Cardiac muscle cell (in vitro differentiated cells and primary cell): ENCODE results near the gene DTD1. TPM values are rescaled to one million over a fixed set of nuclear protein-coding genes. Genes with fewer than 3 reads are reported as not detected.

Source experiments
- DNase-seq, 2 donors: peaks; one replicate each; pipeline versions ENCODE4 v3.0.0 to v3.0.0-alpha.2; 2010 to 2017; ENCODE audit warnings: low read depth in 1 of 2, low spot score in 1 of 2
- H3K27ac ChIP-seq: fragments of 200-600 bp; sonication (generic); 2 replicates; pipeline ENCODE4 v1.5.1; 2016
- H3K27me3 ChIP-seq: fragments of 200-600 bp; sonication (generic); 2 replicates; pipeline ENCODE4 v1.6.0; 2016; ENCODE audit warnings: control low read depth
- H3K36me3 ChIP-seq: fragments of 200-600 bp; sonication (generic); 2 replicates; pipeline ENCODE4 v1.5.1; 2016; ENCODE audit warnings: control low read depth
- H3K4me1 ChIP-seq: fragments of 200-600 bp; sonication (generic); 2 replicates; pipeline ENCODE4 v1.8.1; 2017; ENCODE audit warnings: low read depth, mild to moderate bottlenecking, mixed run types
- H3K4me3 ChIP-seq: fragments of 200-600 bp; sonication (generic); 2 replicates; pipeline ENCODE4 v1.5.1; 2016; ENCODE audit warnings: mild to moderate bottlenecking
- H3K9me3 ChIP-seq: fragments of 200-600 bp; sonication (generic); 2 replicates; pipeline ENCODE4 v1.5.1; 2017; ENCODE audit warnings: low read depth, mild to moderate bottlenecking, control low read depth
- CTCF ChIP-seq: IDR thresholded peaks from 2 replicates; pipeline ENCODE4 v1.5.1; 2012; ENCODE audit warnings: low read depth, mild to moderate bottlenecking, low read length
- polyA plus RNA-seq: library from polyadenylated mRNA; unstranded; fragments of >200 nt; fragmentation: Nextera tagmentation; extraction: Ambion mirVana; gene quantifications from 2 replicates; pipeline ENCODE4 v1.2.1, GENCODE V29; 2016
- total RNA-seq: library from RNA; depleted of rRNA; stranded (reverse); fragments of >200 nt; gene quantifications from 2 replicates; pipeline ENCODE4 v1.2.3, GENCODE V29; 2016

DTD1 gene
- total and polyA plus RNA-seq, 2 experiments from 2014 or later: 62.8 to 71.6 TPM

- Histone ChIP-seq H3K27me3 (no peaks in the 10 kb centered on the region), H3K4me1 (peaks cover 22% of the 10 kb centered on the region), H3K36me3 (no peaks in the 10 kb centered on the region), H3K9me3 (no peaks in the 10 kb centered on the region), H3K27ac (no peak overlapping the region), H3K4me3 (no peak overlapping the region)
- no peak for TF ChIP-seq CTCF
- DNase-seq: no peak
Measured at GRCh38 chr20:18671203-18671710, 83.4 kb downstream of the DTD1 start.

- TF ChIP-seq CTCF: no peak
- no peak overlapping the region for H3K4me3 ChIP-seq
- peaks cover 14% of the 10 kb centered on the region for H3K4me1 ChIP-seq
- DNase-seq: no peak
- no peak overlapping the region for H3K27ac ChIP-seq
- no peaks in the 10 kb centered on the region for H3K27me3 ChIP-seq
- no peaks in the 10 kb centered on the region for H3K36me3 ChIP-seq
- H3K9me3 ChIP-seq: no peaks in the 10 kb centered on the region
Measured at GRCh38 chr20:18672834-18673233, 85.0 kb downstream of the DTD1 start.

- Histone ChIP-seq H3K4me1 (no peaks in the 10 kb centered on the region), H3K9me3 (no peaks in the 10 kb centered on the region), H3K4me3 (no peak overlapping the region), H3K36me3 (no peaks in the 10 kb centered on the region), H3K27me3 (no peaks in the 10 kb centered on the region), H3K27ac (no peak overlapping the region)
- no peak for TF ChIP-seq CTCF
- no peak for DNase-seq
Measured at GRCh38 chr20:18676396-18676795, 88.5 kb downstream of the DTD1 start.

- no peak for TF ChIP-seq CTCF
- H3K27ac ChIP-seq: no peak overlapping the region
- DNase-seq: no peak
- no peaks in the 10 kb centered on the region for H3K9me3 ChIP-seq
- no peaks in the 10 kb centered on the region for H3K27me3 ChIP-seq
- no peaks in the 10 kb centered on the region for H3K4me1 ChIP-seq
- H3K4me3 ChIP-seq: no peak overlapping the region
- no peaks in the 10 kb centered on the region for H3K36me3 ChIP-seq
Measured at GRCh38 chr20:18677126-18677525, 89.3 kb downstream of the DTD1 start.

GRCh38 chr20:18678549-18679419 lies 90.9 kb downstream of the DTD1 start:
- no peaks in the 10 kb centered on the region for H3K9me3 ChIP-seq
- no peak overlapping the region for H3K4me3 ChIP-seq
- no peak overlapping the region for H3K27ac ChIP-seq
- DNase-seq: peak in 1 of 2 donors; percentile 14
- H3K4me1 ChIP-seq: no peaks in the 10 kb centered on the region
- no peak for TF ChIP-seq CTCF
- no peaks in the 10 kb centered on the region for H3K27me3 ChIP-seq
- H3K36me3 ChIP-seq: no peaks in the 10 kb centered on the region
